ENCODE measurements around the gene TCTN1. TPM values are rescaled to one million over a fixed set of nuclear protein-coding genes. Genes with fewer than 3 reads are reported as not detected.
"Not testable (repeated sequence)": the region's sequence is repeated elsewhere in the genome, so short reads cannot be mapped to it uniquely, and the experiment has no call there.

TCTN1 gene
- 7.6 and 8.8 TPM in 2 replicates for total RNA-seq

DNA sequence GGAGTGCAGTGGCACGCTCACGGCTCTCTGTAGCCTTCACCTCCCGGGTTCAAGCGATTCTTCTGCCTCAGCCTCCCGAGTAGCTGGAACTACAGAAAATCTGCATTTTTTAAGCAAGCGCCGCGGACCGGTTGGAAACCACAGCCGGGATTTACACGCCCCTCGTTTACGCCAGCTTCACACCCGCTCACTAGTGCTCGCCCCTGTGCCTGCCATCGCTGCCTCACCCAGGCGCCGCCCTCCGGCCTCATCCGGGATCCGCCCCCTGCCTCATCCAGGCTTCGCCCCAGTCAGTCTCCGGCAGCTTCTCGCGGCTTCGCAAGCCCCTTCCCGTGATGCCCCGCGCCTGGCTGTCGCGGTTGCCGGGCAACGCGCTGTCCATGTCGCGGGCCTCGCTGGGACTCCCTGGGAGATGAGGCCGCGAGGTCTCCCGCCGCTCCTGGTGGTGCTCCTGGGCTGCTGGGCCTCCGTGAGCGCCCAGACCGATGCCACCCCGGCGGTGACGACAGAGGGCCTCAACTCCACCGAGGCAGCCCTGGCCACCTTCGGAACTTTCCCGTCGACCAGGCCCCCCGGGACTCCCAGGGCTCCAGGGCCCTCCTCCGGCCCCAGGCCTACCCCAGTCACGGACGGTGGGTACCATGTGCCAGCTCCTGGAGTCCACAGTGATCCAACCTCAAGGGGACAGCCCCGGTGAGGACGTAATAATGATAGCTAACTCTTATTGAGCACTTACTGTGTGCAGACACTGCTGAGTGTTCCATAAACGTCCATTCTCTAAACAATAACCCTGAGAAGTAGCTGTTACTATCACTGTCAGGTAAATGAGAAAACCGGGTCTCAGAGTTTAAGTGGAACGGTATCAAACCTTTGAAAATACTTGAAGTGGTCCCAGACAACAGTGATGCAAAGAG, at the start of gene TCTN1:
TSS of gene TCTN1 (plus strand) at position 359 of the 914 bp plus-strand sequence. CDS start at position 413, 54 bp downstream.
- Mint-ChIP-seq H3K9me3 (no peaks in the 10 kb centered on the region), H3K27me3 (ENCODE audit: insufficient read depth) (peaks cover 4% of the 10 kb centered on the region), H3K36me3 (ENCODE audit: low read depth) (no peaks in the 10 kb centered on the region), H3K4me1 (ENCODE audit: low read depth) (peaks cover 8% of the 10 kb centered on the region), H3K4me3 (peak within 1 kb of the TSS; percentile 83), H3K27ac (peak within 1 kb of the TSS; percentile 81)
- peak; percentile 98 for DNase-seq (ENCODE audit: low spot score)
- intact Hi-C loops (cut with micrococcal nuclease): loop anchor here (1.0 to 2.0 kb wide), 6 partner anchors 9 to 146 kb away; partner anchors contain the start of genes FAM216A, GPN3, PPP1CC and PPTC7

GRCh38 chr12:110564471-110564991, 49.4 kb upstream of the TCTN1 start:
- DNase-seq (ENCODE audit: low spot score): no peak
- intact Hi-C loops (cut with micrococcal nuclease): no loop called here
- Mint-ChIP-seq H3K36me3 (ENCODE audit: low read depth) (peaks cover 23% of the 10 kb centered on the region), H3K4me1 (ENCODE audit: low read depth) (peaks cover 59% of the 10 kb centered on the region), H3K27me3 (ENCODE audit: insufficient read depth) (no peaks in the 10 kb centered on the region), H3K27ac (no peak overlapping the region), H3K4me3 (no peak overlapping the region), H3K9me3 (peaks cover 2% of the 10 kb centered on the region)

DNA sequence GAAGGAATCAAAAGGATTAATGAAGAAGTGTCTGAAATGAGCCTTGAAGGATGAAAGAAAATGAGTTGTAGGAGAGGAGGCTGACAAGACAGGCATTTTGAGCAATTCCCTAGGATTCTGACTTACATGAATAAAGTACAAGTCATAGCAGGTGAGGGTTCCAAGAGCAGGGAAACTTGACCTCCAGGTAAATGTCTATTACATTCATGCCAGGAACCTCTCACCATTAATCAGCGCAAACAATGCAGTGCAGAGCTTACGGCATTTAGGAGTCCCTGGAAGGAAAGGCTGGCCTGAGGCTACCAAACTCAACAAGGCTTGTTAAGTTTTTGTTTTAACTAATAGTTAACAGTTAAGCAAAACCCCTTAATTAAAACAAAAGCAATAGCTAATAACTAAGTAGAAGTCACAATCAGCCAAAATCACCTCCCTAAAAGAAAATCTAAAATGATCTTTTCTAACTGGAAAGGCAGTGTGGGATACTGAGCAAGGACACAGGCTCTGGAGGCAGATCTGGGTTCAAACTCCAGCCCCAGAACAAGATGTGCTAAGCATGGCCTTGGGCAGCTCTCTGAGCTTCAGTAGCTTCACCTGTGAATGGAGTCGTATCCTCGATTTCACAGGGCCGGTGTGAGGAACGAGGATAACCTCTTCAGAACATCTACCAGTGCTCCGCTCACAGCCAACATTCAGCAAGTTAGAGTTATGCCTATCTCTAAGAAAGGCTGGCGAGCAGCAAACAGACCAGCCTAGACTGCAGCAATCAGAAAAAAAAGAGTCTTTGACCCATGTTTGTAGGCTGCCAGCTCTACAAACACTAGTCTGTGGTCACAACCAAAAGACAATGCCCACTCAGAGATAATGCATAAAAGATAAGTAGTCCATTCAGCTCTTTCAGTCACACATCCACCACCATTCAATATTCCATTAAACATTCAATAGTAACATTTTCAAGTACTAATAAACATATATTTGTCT, 47.7 kb upstream of the TCTN1 start:
- peaks cover 50% of the 10 kb centered on the region for H3K4me1 Mint-ChIP-seq (ENCODE audit: low read depth)
- peaks cover 19% of the 10 kb centered on the region for H3K36me3 Mint-ChIP-seq (ENCODE audit: low read depth)
- intact Hi-C loops (cut with micrococcal nuclease): no loop called here
- H3K9me3 Mint-ChIP-seq: peaks cover 5% of the 10 kb centered on the region
- H3K27ac Mint-ChIP-seq: peak overlapping the region; percentile 11
- no peak overlapping the region for H3K4me3 Mint-ChIP-seq
- H3K27me3 Mint-ChIP-seq (ENCODE audit: insufficient read depth): no peaks in the 10 kb centered on the region
- no peak for DNase-seq (ENCODE audit: low spot score)

GRCh38 chr12:110566993-110567392, 46.9 kb upstream of the TCTN1 start:
- DNase-seq (ENCODE audit: low spot score): no peak
- peaks cover 50% of the 10 kb centered on the region for H3K4me1 Mint-ChIP-seq (ENCODE audit: low read depth)
- no peaks in the 10 kb centered on the region for H3K27me3 Mint-ChIP-seq (ENCODE audit: insufficient read depth)
- H3K36me3 Mint-ChIP-seq (ENCODE audit: low read depth): peaks cover 26% of the 10 kb centered on the region
- no peak overlapping the region for H3K4me3 Mint-ChIP-seq
- peaks cover 13% of the 10 kb centered on the region for H3K9me3 Mint-ChIP-seq
- intact Hi-C loops (cut with micrococcal nuclease): no loop called here
- no peak overlapping the region for H3K27ac Mint-ChIP-seq

GRCh38 chr12:110568752-110569151, 45.2 kb upstream of the TCTN1 start:
- Mint-ChIP-seq H3K9me3 (peaks cover 20% of the 10 kb centered on the region), H3K27ac (no peak overlapping the region), H3K36me3 (ENCODE audit: low read depth) (peaks cover 30% of the 10 kb centered on the region), H3K27me3 (ENCODE audit: insufficient read depth) (no peaks in the 10 kb centered on the region), H3K4me3 (no peak overlapping the region), H3K4me1 (ENCODE audit: low read depth) (peaks cover 44% of the 10 kb centered on the region)
- intact Hi-C loops (cut with micrococcal nuclease): loop anchor here (1.0 kb wide), 1 partner anchor 9 kb away; no protein-coding TSS in a partner anchor
- DNase-seq (ENCODE audit: low spot score): no peak

GRCh38 chr12:110569838-110570237, 44.1 kb upstream of the TCTN1 start:
- H3K27ac Mint-ChIP-seq: peak overlapping the region; percentile 3
- intact Hi-C loops (cut with micrococcal nuclease): loop anchor here (1.0 kb wide), 1 partner anchor 7 kb away; no protein-coding TSS in a partner anchor
- peaks cover 30% of the 10 kb centered on the region for H3K36me3 Mint-ChIP-seq (ENCODE audit: low read depth)
- peaks cover 20% of the 10 kb centered on the region for H3K9me3 Mint-ChIP-seq
- H3K27me3 Mint-ChIP-seq (ENCODE audit: insufficient read depth); DNase-seq (ENCODE audit: low spot score); H3K4me3 Mint-ChIP-seq: not testable (repeated sequence)
- peaks cover 41% of the 10 kb centered on the region for H3K4me1 Mint-ChIP-seq (ENCODE audit: low read depth)

- not testable (repeated sequence) for DNase-seq (ENCODE audit: low spot score)
- Mint-ChIP-seq H3K4me1 (ENCODE audit: low read depth) (peaks cover 43% of the 10 kb centered on the region), H3K36me3 (ENCODE audit: low read depth) (peaks cover 30% of the 10 kb centered on the region)
Measured at GRCh38 chr12:110570798-110571197, 43.1 kb upstream of the TCTN1 start.

GRCh38 chr12:110574044-110574443, 39.9 kb upstream of the TCTN1 start:
- peaks cover 23% of the 10 kb centered on the region for H3K36me3 Mint-ChIP-seq (ENCODE audit: low read depth)
- peaks cover 49% of the 10 kb centered on the region for H3K4me1 Mint-ChIP-seq (ENCODE audit: low read depth)
- no peak overlapping the region for H3K27ac Mint-ChIP-seq
- H3K27me3 Mint-ChIP-seq (ENCODE audit: insufficient read depth): no peaks in the 10 kb centered on the region
- no peak overlapping the region for H3K4me3 Mint-ChIP-seq
- no peak for DNase-seq (ENCODE audit: low spot score)
- intact Hi-C loops (cut with micrococcal nuclease): no loop called here
- H3K9me3 Mint-ChIP-seq: peaks cover 20% of the 10 kb centered on the region

More at GRCh38 chr12:110570798-110571197, 43.1 kb upstream of the TCTN1 start:
- peaks cover 20% of the 10 kb centered on the region for H3K9me3 Mint-ChIP-seq
- H3K4me3 Mint-ChIP-seq; intact Hi-C loops (cut with micrococcal nuclease); H3K27ac Mint-ChIP-seq; H3K27me3 Mint-ChIP-seq (ENCODE audit: insufficient read depth): not testable (repeated sequence)

DNA sequence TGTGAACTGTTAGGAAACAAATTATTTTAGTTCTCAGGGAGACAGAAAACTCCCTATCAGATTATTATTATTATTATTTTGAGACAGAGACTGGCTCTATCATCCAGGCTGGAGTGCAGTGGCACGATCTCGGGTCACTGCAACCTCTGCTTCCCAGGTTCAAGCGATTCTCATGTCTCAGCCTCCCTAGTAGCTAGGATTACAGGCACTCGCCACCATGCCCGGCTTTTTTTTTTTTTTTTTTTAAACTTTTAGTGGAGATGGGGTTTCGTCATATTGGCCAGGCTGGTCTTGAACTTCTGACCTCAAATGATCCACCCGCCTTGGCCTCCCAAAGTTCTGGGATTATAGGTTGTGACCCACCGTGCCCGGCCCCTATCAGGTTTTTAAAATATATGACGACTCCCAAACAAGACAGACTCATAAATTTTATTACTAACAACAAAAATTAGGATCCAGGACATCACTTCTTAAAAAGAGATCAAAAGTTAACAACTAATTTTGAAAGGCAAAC, 39.2 kb upstream of the TCTN1 start:
- Mint-ChIP-seq H3K36me3 (ENCODE audit: low read depth) (peaks cover 22% of the 10 kb centered on the region), H3K9me3 (peaks cover 15% of the 10 kb centered on the region), H3K4me1 (ENCODE audit: low read depth) (peaks cover 53% of the 10 kb centered on the region)
- not testable (repeated sequence) for H3K4me3 Mint-ChIP-seq; H3K27me3 Mint-ChIP-seq (ENCODE audit: insufficient read depth); H3K27ac Mint-ChIP-seq; DNase-seq (ENCODE audit: low spot score)
- intact Hi-C loops (cut with micrococcal nuclease): loop anchor here (5.0 kb wide), 1 partner anchor 587 kb away; no protein-coding TSS in a partner anchor

DNA sequence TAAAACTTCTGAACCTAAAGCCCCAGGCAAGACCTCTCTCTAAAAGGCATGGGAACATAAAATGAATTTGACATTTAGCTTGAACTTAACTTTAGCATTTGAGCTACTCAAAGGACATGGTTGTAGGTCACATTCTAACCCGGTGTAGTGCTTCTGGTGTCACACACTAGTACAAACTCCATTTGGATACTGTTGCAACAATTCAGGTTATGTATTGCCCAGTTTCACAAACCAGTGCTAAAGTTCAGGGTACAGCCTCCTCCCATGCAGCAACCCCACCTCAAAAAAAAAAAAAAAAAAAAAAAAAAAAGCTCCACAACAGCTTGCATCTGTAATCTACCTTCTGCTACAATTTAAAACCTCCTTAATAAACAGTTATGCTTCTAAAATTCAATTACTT, 38.6 kb upstream of the TCTN1 start:
- H3K4me3 Mint-ChIP-seq: peak overlapping the region; percentile 28
- peaks cover 23% of the 10 kb centered on the region for H3K36me3 Mint-ChIP-seq (ENCODE audit: low read depth)
- DNase-seq (ENCODE audit: low spot score): no peak
- peaks cover 57% of the 10 kb centered on the region for H3K4me1 Mint-ChIP-seq (ENCODE audit: low read depth)
- intact Hi-C loops (cut with micrococcal nuclease): loop anchor here (5.0 kb wide), 1 partner anchor 588 kb away; no protein-coding TSS in a partner anchor
- no peak overlapping the region for H3K27ac Mint-ChIP-seq
- H3K9me3 Mint-ChIP-seq: peaks cover 14% of the 10 kb centered on the region
- no peaks in the 10 kb centered on the region for H3K27me3 Mint-ChIP-seq (ENCODE audit: insufficient read depth)

DNA sequence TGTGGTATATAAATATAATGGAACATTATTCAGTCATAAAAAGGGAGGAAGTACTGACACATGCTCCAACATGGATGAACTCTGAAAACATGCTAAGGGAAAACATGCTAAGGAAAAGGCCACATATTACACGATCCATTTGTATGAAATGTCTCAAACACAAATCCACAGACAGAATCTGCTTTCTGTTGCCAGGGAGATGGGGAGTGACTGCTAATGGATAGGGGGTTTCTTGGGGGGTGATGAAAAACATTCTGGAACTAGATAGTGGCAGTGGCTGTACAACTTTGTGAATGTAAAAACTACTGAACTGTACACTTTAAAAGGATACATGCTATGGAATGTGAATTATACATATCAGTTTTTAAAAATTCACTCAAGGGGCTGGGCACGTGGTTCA, 37.4 kb upstream of the TCTN1 start:
- Mint-ChIP-seq H3K27ac (peak overlapping the region; percentile 98), H3K36me3 (ENCODE audit: low read depth) (peaks cover 26% of the 10 kb centered on the region)

More for the DNA sequence above, 37.4 kb upstream of the TCTN1 start:
- DNase-seq (ENCODE audit: low spot score): no peak
- H3K9me3 Mint-ChIP-seq: peaks cover 11% of the 10 kb centered on the region
- intact Hi-C loops (cut with micrococcal nuclease): loop anchor here (5.0 kb wide), 1 partner anchor 589 kb away; no protein-coding TSS in a partner anchor
- no peaks in the 10 kb centered on the region for H3K27me3 Mint-ChIP-seq (ENCODE audit: insufficient read depth)
- peaks cover 66% of the 10 kb centered on the region for H3K4me1 Mint-ChIP-seq (ENCODE audit: low read depth)
- H3K4me3 Mint-ChIP-seq: peak overlapping the region; percentile 64

Measured in activated T-helper 1 cell treated with anti-CD3 and anti-CD28 coated beads, Interleukin-12 subunit alpha, Interleukin-12 subunit beta, Interleukin-2, Interleukin-4 antibody, amounts not matched to agents 30 ng/mL and 10 ng/mL and 1 ng/mL, durations not matched to agents 14 hours and 24 hours and 36 hours (primary cell).